GM20000 (cell line): Measurements from ENCODE around the gene ABCB11.

ENCODE experiments used
- DNase-seq: peaks from one replicate; pipeline ENCODE4 v3.0.0; 2012; ENCODE audit warnings: low spot score
- CTCF ChIP-seq: IDR thresholded peaks from 2 replicates; pipeline ENCODE4 v1.5.1; 2012; ENCODE audit warnings: mild to moderate bottlenecking, control low read depth; ENCODE audit errors: extremely low read depth, missing control alignments

ABCB11 gene

DNA sequence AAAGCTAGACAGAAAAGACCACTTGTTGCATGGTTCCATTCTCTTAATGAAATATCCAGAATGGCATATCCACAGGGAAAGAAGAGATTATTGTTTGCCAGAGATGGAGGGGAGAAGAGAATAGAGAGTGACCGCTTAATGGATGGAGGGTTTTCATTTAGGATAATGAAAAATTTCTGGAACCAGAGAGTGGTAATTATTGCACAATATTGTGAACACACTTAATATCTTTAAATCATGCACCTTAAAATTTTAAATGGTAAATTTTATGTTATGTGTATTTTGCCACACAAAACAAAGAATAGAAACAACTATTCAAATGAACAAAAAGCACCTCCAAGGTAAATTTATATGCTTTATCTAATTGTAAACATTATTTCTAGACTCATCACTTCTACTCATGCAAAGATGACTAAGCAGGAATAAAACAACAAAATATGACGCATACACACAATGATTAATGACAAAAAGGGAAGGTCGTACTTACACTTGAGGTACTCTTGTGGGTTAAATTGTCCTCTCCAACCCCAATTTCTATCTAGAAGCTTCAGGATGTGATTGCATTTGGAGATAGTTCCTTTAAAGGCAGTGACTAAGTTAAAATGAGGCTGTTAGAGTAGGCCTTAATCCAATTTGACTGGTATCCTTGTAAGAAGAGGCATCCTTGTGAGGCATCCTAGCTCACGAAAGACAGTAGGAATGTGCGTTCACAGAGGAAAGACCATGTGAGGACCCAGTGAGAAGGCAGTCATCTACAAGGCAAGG, 19.5 kb upstream of the ABCB11 start:
- no peak for DNase-seq
- TF ChIP-seq CTCF, result no peak

- TF ChIP-seq CTCF, result no peak
- DNase-seq, result no peak
Measured at GRCh38 chr2:169049142-169049541, 18.0 kb upstream of the ABCB11 start.

GRCh38 chr2:169047256-169048250, 16.4 kb upstream of the ABCB11 start:
- TF ChIP-seq CTCF, result no peak
- no peak for DNase-seq

DNA sequence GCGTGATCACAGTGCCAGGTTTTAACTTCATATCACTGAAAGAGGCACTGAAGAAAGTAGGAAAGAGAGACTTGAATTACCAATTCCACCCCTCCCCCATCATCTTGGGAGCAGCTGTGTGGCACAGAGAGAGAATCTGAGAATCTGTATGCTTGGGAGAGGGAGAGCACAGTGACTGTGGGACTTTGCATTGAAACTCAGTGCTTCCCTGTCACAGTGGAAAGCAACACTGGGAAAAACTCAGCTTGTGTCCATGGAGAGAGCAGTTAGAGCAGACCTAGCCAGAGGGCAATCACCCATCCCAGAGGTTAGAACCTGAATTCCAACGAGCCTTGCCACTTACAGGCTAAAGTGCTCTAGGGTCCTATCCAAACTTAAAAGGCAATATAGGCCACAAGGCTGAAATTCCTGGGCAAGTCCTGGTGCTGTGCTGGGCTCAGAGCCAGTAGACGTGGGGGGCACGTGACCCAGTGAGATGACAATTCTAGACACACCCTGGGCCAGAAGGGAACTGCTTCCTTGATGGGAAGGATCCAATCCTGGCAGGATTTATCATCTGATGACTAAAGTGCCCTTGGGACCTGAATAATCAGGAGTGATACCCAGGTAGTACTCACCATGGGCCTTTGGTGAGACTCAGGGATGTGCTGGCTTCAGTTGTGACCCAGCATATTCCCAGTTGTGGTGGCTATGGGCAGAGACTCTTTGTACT, 15.5 kb upstream of the ABCB11 start:
- DNase-seq, result no peak

GRCh38 chr2:169042856-169043255, 11.7 kb upstream of the ABCB11 start:
- no peak for DNase-seq

More for the DNA sequence above, 15.5 kb upstream of the ABCB11 start:
- no peak for TF ChIP-seq CTCF

DNA sequence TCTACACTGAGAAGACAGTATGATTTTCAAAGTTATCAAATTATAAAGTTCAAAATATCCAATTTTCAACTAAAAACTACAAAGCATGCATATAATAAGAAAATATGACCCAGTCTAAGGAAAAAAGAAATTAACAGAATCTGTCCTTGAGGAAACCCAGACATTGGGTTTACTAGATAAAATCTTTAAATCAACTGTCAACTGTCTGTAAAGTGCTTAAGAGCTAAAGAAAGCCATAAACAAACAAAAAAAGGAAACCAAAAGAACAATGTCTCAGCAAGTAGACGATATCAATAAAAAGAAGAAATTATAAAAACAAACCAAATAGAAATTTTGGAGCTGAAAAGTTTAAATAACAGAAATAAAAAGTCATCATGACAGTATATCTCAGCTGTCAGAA, 10.5 kb upstream of the ABCB11 start:
- no peak for TF ChIP-seq CTCF

More at GRCh38 chr2:169042856-169043255, 11.7 kb upstream of the ABCB11 start:
- TF ChIP-seq CTCF, result no peak

More for the DNA sequence above, 10.5 kb upstream of the ABCB11 start:
- no peak for DNase-seq
